ENCODE measurements around the gene TNFRSF18.

TNFRSF18 gene

GRCh38 chr1:1230656-1231399 is 24.4 kb upstream of the TNFRSF18 start:
- TF ChIP-seq CTCF (IDR thresholded peaks at IDR 0.05; ENCODE audit: low read depth, low read length), result peak; percentile 25
- peak overlapping the region; percentile 95 for H3K4me3 ChIP-seq (ENCODE audit: low read depth, low read length)
- no peaks in the 10 kb centered on the region for H3K27me3 ChIP-seq
- peaks cover 6% of the 10 kb centered on the region for H3K9me3 ChIP-seq
- peaks cover 40% of the 10 kb centered on the region for H3K36me3 ChIP-seq
- DNase-seq, result no peak
- H3K4me1 ChIP-seq, result no peaks in the 10 kb centered on the region; the same call in 1 of the 2 replicates

- Histone ChIP-seq H3K9me3 (peaks cover 6% of the 10 kb centered on the region), H3K4me3 (ENCODE audit: low read depth, low read length) (no peak overlapping the region), H3K27me3 (no peaks in the 10 kb centered on the region), H3K36me3 (peaks cover 47% of the 10 kb centered on the region), H3K4me1 (no peaks in the 10 kb centered on the region; the same call in 1 of the 2 replicates)
- no peak for TF ChIP-seq CTCF (IDR thresholded peaks at IDR 0.05; ENCODE audit: low read depth, low read length)
- no peak for DNase-seq
Measured at GRCh38 chr1:1229770-1230169, 23.4 kb upstream of the TNFRSF18 start.

GRCh38 chr1:1228596-1229321 is 22.4 kb upstream of the TNFRSF18 start:
- Histone ChIP-seq H3K36me3 (peaks cover 52% of the 10 kb centered on the region), H3K9me3 (peaks cover 6% of the 10 kb centered on the region), H3K4me1 (no peaks in the 10 kb centered on the region; the same call in 1 of the 2 replicates), H3K27me3 (no peaks in the 10 kb centered on the region), H3K4me3 (ENCODE audit: low read depth, low read length) (no peak overlapping the region)
- no peak for TF ChIP-seq CTCF (IDR thresholded peaks at IDR 0.05; ENCODE audit: low read depth, low read length)
- no peak for DNase-seq

- Histone ChIP-seq H3K4me1 (no peaks in the 10 kb centered on the region; the same call in 1 of the 2 replicates), H3K36me3 (peaks cover 53% of the 10 kb centered on the region), H3K27me3 (no peaks in the 10 kb centered on the region), H3K9me3 (peaks cover 5% of the 10 kb centered on the region), H3K4me3 (ENCODE audit: low read depth, low read length) (no peak overlapping the region)
- DNase-seq, result no peak
- no peak for TF ChIP-seq CTCF (IDR thresholded peaks at IDR 0.05; ENCODE audit: low read depth, low read length)
Measured at GRCh38 chr1:1228187-1228586, 21.8 kb upstream of the TNFRSF18 start.

- H3K36me3 ChIP-seq, result peaks cover 56% of the 10 kb centered on the region
- H3K4me3 ChIP-seq (ENCODE audit: low read depth, low read length), result no peak overlapping the region
- no peaks in the 10 kb centered on the region; the same call in 1 of the 2 replicates for H3K9me3 ChIP-seq
Measured at GRCh38 chr1:1227386-1227785, 21.0 kb upstream of the TNFRSF18 start.

More at GRCh38 chr1:1227386-1227785, 21.0 kb upstream of the TNFRSF18 start:
- no peak for TF ChIP-seq CTCF (IDR thresholded peaks at IDR 0.05; ENCODE audit: low read depth, low read length)
- H3K27me3 ChIP-seq, result no peaks in the 10 kb centered on the region
- no peaks in the 10 kb centered on the region; the same call in 1 of the 2 replicates for H3K4me1 ChIP-seq
- no peak for DNase-seq
